H4 (cell line): Measurements from ENCODE around the gene GRID1. TPM values are rescaled to one million over a fixed set of nuclear protein-coding genes. Genes with fewer than 3 reads are reported as not detected.

Source experiments
- DNase-seq: peaks from one replicate; pipeline ENCODE4 v3.0.0-alpha.2; 2015; ENCODE audit warnings: low spot score
- total RNA-seq: library from RNA; depleted of rRNA; stranded (reverse); fragments of >200 nt; shearing (Covaris generic); gene quantifications from 2 replicates; pipeline ENCODE4 v1.2.3, GENCODE V29; 2014

The GRID1 gene
- total RNA-seq, 1 experiment from 2014 or later = 2.4 TPM

DNA sequence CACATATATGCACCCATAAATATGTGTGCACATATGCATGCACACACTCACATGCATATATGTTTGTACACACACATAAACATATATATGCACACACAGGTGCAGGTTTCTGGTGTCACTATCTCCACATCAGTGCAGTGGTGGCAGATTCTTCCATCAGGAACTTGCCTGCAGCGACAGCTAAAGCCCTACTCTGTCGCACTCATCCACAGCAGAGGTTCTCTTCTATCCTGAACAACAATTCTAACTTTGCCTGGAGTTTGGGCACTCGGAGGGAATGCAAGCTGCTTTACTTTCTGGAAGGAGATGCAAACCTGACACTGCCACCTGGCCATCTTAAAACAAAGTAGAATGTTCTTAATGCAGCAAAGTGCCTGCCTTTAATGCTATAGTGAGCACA, 745.8 kb downstream of the GRID1 start:
- no peak for DNase-seq

DNA sequence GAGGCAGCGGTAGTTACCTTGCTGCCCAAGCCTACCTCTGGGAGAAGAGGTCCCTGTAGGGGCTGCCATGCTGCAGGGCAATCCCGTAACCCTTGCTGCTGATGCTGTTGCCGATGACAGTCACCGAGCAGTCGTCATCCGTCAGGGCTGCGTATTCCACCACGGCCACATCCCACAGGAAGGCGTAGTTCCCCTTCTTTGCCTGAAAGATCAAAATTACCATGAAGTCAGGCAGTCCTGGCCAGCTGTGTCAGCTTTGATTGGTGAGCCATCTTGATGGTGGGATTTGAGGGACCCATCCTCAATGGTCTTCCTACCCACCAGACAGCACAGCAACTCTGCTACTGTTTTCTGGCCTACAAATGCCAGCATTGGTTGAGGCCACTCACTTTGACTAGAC, 746.8 kb downstream of the GRID1 start:
- no peak for DNase-seq

DNA sequence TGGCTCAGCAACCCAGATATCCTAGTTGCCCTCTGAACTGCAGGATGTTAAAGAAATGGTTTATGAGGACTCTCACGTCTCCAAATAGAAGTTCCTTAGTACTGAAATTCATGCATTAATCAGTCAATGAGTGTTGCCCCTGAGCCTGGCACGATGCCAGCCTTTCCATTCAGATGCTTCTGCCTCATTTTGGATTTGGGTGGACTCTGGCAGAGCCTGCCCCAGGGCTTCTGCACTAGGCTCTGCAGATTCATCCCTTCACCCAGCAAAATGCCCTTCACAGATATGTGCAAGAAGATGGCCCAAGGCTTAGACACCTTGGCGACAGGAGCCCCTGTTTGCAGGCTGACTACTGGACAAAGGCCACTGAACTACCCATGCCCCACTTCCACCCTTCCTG, 747.8 kb downstream of the GRID1 start:
- DNase-seq = no peak

DNA sequence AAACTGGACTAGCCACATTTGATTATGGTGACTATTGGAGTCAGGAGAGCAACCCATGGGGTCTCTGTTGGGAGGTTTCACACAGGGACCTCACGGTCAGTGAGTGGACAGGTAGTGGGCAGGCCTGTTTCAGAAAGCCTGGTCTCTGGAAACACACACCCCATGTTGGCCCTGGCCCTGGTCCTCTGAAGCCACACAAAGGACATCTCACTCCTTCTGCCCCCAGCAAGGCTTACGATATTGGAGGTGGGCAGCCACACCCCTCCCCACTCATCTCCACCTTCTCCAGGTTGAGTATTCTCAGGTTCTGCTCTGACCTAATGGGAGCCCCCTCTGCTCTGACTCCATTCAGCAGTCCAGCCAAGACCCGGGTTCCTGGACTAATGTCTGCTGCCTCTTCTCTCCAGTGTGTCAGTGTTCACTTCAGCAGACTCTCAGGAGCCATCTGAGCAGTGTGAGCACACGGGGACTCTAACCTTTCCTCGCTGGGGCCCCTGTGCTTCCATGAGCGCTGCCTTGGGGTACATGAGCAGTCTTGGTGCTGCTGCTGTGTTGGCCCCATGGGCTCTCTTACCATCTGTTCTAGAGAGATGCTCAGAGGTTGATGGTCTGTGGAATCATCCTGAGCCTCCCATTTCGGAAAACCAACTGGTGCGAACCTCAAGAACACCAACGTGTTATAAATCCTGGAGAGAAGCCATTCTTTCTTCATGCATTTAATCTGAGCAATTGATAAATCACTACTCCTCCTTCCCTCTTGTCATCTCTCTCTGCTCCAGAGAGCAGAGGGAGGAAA, 748.6 kb downstream of the GRID1 start:
- no peak for DNase-seq

DNA sequence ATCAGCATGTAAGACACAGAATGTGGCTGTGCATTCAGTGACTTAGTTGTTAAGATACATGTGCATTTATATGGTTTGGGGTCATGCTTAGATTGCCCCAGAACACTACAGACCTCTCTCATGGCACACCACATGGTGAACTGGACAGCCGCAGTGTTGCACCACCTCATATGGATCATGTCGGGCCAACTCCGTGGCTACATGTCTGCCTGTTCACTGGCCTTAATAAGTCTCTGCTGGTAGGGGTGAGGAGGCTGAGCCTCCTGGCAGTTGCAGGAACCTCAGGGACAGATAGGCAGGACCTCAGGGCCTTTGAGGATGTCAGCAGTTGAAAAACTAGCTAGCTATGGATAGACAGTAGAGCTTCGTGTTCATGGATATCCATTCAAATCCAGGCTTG, 751.0 kb downstream of the GRID1 start:
- DNase-seq = no peak

DNA sequence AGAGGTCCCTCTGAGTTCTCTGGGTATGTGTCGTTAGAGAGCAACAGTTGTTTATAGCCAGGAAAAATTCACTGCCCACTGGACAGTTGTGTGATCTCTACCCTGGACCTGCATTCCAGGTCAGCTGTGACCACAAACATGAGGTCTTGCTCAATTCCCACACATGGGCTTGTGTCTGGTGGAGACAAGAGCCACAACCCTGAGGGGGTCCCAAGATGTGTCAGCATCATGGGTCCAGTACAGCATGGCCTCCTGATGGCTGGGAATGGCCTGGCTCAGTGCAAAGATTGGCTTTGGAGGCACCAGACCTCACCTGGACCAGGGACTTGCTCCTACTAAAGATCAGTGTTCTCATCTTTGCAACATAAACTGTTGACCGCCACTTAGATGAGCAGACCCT, 751.6 kb downstream of the GRID1 start:
- DNase-seq = no peak

DNA sequence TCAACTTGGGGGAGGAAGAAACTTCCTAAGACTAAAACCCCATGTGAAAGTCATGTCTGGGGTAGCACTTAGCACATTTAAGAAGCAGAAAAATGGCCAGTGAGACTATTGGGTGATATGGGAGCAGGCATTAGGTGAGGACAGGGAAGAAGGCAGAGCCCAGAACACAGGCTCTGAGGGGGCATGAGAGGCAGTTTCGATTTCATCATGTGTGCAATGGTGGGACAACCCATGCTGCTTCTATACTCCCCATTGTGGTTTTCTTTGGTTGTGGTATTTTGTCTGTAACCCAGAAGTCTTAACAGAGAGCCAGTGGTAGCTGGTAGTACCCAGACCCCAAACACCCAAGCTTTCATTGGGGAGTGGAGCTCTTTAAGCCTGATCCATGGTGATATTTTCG, 752.0 kb downstream of the GRID1 start:
- no peak for DNase-seq

DNA sequence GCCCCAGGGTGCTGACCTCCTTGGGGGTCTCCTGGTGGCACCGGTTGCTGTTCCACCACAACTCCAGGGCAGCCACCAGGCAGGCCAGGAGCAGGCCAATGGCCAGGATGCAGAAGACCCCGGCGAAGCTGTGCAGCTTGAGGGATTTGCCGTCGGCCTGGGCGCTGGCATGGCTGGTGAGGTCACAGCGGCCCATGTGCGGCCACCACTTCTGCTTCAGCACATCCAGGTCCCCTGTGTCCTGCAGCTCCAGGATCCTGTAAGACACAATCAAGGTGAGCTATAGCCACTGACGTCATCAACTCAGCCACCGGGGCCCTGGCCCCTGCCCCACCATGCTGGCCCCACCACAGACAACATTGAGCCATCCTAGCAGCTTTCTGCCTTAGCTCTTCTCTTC, 753.2 kb downstream of the GRID1 start:
- no peak for DNase-seq

DNA sequence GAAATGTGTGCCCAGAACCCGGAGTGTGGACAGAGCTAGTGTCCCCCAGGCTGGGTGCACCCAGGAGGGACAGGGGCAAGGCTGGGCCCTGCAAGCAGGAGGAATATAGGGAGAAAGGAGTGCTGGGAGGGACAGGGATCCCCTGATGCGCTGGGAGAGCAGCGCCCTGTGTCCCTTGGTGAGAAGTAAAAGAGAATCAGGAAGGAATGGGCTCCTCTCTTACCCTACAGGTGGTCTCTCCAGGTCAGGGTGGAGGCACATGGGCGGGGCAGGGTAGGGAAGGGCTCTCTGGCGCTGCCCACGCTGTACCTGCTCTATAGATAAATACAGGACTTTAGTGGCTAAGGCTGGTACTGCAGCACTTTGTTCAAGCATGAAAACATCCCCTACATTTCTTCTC, 753.8 kb downstream of the GRID1 start:
- DNase-seq = no peak

DNA sequence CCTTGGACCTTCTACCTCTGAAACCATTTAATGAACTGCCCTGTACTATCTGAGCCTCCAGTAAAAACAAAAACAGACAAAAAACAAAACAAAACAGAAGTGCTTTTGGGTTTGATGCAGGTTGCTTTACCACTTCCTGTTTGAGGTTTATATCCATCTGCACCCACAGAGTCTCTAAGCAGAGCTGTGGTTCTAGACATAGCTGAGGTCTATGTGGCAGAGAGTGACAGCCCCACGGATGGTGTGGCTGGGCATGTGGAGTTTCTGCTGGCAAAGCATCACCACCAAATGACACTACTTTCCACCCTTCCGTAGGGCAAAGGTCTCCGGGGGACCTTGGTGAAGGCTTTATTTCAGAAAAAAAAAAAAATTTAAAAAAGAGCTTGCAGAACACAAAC, 754.2 kb downstream of the GRID1 start:
- peak; percentile 59 for DNase-seq

DNA sequence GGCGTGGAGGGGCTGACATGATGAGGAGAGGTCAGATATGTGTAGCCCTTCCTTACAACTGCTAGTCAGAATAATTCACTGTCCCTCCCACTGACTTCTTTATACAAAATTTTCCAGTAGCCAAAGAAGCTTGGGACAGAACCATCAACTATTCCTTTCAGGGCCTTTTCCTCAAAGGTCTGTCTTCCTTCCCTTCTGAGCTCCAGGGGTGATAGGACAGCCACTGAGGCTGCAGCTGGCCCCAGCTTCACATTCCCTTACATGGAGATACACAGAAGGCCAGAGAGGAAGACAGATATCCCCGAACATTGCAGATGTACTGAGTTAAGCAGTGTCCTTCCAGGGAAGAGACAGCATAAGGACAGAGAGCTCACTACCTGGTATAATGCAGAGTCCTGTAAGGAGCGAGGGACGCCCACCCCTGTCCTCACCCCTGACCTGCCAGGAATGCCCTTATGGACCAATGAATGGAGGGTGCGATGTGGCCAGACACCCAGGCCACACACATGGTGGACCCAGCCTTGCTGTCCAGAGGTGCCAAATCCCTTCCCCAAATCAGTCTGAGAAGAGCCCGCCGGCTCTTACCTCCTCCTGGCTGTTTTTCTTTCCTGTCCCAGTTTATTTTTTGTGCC, 754.7 kb downstream of the GRID1 start:
- DNase-seq = no peak

DNA sequence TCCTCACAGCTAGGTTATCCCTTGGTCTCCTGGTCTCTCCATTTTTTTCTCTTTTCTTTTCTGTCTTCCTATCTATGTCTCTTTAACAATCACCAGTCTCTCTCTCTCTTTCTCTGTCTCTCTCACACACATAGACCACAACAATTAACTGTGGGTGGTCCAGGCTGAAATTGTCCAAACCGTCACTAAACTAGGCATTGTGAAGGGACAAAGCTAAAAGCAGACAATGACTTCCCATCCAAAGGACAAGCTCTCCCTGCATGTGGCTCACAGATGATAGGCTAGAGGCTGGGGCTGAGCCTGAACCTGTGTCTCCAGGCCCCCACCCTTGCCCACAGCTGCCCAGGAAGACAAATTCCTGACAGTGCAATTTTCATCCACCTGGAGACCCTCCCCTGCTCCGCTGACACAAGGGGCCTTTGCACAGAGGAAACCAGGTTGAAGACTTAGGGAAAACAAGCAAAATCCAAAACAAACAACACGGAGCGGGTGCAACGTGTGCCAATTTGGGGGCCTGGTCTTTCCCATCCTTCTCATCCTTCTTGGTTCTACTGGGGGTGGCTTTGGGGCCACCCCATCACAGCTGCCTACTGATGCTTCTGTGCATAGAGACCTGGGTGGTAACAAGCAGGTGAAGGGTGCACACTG, 755.4 kb downstream of the GRID1 start:
- no peak for DNase-seq

DNA sequence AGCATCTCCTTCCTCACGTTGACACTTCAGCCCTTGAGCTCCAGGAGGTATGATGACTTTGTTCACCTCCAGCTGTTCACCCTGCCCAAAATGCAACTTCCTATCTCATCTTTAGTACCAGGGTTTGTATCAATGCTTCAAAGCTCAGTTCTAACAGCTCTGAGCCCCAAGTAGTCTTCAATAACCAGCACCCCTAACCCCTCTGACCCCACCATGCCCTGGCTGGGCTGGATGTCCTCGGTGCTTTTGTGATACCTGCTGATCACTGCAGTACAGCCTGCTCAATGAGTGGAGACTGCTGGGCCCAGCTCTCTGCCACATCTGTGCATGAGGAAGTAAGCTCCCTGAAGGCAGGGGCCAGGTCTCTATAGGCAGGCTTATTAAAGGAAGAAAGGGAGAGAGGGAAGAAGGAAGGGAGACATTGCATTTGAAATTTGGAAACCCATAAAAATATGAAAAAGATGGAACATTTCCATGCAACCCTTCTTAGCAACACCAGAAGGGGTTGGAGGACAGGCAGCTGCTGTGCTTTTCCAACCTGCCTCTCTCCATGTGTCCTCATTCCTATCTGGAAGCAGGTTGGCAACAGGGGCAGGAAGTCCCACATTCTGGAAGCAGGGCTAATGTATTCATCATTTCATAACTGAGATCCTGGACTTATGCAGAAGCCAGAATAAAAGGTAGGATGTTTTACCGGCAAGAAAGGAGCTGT, 756.1 kb downstream of the GRID1 start:
- no peak for DNase-seq

DNA sequence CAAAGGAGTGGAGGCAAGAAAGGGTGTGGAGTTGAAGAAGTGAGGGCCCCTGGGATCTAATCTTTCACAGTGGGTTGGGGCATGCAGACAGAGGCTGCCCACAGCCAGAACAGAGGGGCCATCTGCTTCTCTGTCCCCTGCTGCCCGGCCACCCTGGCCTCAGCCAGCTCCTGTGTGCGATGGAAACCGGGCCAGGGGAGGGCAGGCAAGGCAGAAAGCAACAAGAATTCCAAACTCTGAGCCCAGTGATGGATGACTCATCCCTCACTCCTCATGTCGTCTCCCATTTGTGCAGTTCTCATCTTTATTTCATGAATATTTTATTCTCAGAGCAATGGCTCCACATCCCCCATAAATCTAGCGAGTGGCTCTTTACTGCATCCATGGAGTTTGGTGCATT, 757.1 kb downstream of the GRID1 start:
- no peak for DNase-seq

DNA sequence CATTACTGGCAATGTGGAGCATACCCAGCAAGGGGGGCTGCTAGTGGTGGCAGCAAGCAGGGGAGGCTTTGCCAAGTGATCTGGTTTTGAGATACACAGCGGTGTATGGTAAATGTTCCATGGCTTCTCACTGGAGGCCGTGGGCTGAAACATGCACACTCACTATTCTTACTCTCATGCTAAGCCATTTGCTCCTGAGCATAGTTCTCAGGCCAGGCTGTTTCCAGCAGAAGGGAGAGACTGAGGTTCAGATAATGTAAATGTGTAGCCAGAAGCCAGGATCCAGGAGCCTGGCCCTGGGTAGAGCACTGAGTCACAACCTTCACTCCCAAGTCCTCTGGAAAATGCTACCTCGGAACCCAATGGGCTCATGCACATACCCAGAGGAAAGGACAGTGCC, 757.9 kb downstream of the GRID1 start:
- no peak for DNase-seq

DNA sequence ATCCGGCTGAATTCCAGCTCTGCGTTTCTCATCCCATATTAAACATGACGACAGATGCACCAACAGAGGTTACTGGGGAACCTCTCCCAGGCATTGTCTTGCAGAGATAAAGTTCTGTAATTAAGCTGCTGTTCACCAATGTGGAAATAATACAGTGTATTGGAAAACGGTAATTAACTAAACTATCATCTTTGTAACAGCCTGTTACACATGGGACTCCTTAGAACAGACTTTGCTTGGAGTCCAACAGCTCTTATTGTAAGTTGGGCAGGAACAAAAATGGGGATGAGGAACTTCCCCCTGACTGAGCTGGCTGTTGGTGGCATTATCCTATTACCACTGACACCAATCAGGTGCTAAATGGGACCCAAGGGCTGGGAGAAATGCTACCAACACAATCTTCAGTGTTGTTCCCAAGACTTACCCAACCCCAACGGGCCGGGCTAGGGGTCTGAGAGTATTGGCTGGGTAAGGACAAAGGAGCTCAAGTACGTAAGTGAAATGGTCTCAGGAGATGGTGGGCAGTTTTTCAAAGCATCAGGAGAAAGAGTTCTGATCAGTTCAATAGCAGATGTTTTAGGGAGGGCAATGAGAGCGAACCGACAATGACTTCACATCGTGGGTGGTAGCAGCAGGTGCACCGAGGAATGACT, 759.4 kb downstream of the GRID1 start:
- no peak for DNase-seq

DNA sequence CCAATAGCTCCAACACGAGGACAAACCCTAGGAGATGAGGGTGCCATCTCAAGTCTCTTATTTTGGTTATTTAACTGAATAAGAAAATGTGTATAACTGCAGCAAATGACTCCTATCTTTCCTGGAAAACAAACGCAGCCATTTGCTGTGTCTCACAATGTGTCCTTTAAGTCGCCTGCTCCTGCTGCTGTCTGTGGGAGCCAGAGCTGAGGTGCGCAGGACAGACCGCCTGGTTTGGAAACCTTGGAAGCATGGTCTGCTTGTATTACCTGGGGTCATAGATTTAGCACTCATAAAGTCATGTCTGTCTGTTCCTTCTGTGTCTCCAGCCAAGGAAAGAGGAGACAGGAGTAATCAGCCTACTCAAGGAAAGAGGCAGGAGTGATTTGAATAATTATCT, 760.2 kb downstream of the GRID1 start:
- no peak for DNase-seq

DNA sequence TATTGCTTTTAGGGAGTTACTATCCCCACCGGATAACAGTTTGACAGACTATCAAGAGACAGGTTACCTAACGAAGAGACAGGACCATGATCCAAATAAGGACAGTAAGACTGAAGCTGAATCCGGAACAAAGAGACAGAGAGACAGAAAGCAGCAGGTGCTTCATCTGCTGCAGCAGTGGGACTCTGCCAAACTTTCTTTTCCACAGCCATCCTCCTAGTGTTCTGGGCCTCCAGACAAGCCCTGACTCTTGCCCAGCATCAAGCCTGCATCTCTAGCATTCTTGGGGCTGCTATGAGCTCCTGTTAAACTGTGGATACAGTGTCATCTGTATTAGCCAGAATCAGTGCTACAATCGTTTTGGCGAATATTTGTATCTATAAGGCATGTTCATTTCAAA, 761.7 kb downstream of the GRID1 start:
- no peak for DNase-seq

DNA sequence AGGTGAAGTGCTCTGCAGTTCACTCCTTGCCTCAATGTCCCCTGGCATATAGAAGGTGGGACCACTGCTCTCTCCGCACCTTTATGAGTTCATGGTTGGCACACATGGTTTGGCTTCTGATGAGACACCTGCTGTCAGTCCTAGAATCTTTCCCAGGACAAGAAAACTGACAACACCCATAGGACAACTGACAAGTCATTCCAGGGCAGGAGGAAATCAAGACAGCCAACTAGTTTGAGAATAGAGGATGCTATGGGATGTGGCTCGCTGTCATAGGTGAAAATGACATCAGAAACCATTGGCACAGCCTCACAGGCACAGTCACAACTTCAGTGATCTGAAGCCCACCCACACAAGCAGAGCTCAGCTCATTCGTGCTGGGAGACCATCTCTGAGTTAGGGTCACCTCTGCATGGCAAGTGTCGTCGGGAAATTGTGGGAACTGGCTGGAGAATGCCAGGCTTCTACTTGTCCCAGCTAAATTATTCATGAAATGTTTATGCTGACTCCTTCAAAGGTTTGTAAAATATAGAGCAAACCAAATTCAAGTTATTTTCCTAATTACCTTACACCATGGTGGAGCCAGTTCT, 762.4 kb downstream of the GRID1 start:
- DNase-seq = no peak

DNA sequence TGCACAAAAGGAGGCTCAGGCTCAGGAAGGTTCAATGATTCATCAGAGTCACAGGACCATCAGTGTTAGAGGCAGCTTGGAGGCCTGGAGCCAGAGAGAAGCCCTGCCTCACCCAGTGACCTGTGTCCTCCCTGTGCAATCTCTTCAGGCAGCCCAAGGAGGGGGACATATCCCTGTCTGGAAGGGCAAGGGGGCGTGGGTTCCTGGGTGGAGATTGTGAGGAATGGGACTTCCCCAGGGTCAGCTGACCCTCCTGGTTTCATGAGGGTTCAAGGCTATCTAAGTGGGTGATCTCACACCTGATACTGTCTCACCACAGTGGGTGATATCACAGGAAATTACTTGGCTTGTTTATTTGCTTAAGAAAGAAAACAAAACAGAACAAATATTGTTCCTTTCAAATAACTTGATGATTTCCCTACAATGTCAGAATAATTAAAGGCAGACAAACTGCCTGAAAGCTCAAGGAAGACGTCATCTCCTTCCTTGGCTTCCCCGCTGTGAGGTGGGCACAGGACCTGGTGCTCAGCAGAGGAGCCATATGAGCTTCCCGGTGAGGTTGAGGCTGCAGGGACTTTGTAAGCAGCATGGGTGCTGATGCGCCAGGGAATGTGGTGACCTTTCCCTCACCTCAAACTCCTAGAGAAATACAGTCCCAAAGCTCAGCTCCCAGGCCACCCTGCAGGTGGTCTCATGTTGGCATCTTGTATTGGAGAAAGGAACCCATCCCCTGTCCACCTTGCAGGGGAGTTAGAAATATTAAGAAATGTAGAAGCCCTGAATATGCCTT, 763.2 kb downstream of the GRID1 start:
- DNase-seq = no peak

DNA sequence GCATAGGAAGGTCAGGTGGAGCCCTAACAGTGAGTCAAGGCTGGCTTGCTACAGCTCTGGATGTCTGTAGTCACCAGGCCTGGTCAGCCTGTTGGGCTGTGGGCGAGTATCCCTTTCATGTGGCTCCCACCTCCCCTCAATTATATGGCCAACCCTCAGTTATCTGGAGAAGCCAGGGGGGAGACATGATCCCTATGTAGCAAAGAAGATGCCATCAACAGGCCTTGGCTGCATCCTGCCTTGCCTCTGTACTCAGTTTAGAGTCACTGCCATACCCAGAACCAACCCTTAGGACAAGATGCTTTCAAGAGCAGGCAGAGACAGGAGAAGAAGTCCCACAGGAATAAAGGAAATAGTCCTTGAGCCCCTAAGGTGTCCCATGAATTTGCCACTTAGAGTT, 763.9 kb downstream of the GRID1 start:
- DNase-seq = no peak
